ENCODE results near the gene PACSIN3.

Gene PACSIN3

DNA sequence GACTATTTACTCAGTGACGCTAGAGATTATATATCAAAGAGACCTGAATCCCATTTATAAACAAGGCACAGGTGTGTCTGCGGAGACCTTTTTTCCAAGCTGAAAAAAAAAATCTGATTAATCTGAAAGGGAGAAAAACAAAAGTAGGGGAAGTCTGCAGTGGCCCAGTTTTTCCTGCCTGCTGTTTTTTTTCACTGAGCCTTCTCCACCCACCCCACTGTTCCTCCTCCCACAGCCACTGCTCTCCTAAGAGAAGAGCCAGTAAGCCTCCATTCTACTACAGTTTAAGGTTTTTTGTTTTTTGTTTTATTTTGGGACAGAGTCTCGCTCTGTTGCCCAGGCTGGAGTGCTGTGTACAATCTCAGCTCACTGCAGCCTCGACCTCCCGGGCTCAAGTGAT lies 28.0 kb downstream of the PACSIN3 start:
- Histone ChIP-seq H3K4me1 (ENCODE audit: control insufficient read depth in 1 of 2, insufficient read depth in 2 of 2, low read length in 2 of 2) (peaks cover 0 to 25% of the 10 kb centered on the region in 2 donors), H3K27ac (ENCODE audit: low read length) (no peak overlapping the region), H3K27me3 (ENCODE audit: low read depth, low read length) (no peaks in the 10 kb centered on the region), H3K9me3 (ENCODE audit: control insufficient read depth in 1 of 2, low read length in 2 of 2) (no peaks in the 10 kb centered on the region), H3K36me3 (ENCODE audit: control insufficient read depth in 1 of 2, insufficient read depth in 2 of 2, low read length in 2 of 2) (peaks cover 12 to 13% of the 10 kb centered on the region in 2 donors), H3K4me3 (ENCODE audit: low read depth in 1 of 2, low read length in 2 of 2) (no peak overlapping the region)

- H3K9me3 ChIP-seq (ENCODE audit: control insufficient read depth in 1 of 2, low read length in 2 of 2): no peaks in the 10 kb centered on the region
- no peaks in the 10 kb centered on the region for H3K27me3 ChIP-seq (ENCODE audit: low read depth, low read length)
- H3K4me1 ChIP-seq (ENCODE audit: control insufficient read depth in 1 of 2, insufficient read depth in 2 of 2, low read length in 2 of 2): peaks cover 4 to 25% of the 10 kb centered on the region in 2 donors
- H3K36me3 ChIP-seq (ENCODE audit: control insufficient read depth in 1 of 2, insufficient read depth in 2 of 2, low read length in 2 of 2): peaks cover 12 to 13% of the 10 kb centered on the region in 2 donors
- H3K4me3 ChIP-seq (ENCODE audit: low read depth in 1 of 2, low read length in 2 of 2): no peak overlapping the region
- no peak overlapping the region for H3K27ac ChIP-seq (ENCODE audit: low read length)
Measured at GRCh38 chr11:47157805-47158204, 28.4 kb downstream of the PACSIN3 start.

DNA sequence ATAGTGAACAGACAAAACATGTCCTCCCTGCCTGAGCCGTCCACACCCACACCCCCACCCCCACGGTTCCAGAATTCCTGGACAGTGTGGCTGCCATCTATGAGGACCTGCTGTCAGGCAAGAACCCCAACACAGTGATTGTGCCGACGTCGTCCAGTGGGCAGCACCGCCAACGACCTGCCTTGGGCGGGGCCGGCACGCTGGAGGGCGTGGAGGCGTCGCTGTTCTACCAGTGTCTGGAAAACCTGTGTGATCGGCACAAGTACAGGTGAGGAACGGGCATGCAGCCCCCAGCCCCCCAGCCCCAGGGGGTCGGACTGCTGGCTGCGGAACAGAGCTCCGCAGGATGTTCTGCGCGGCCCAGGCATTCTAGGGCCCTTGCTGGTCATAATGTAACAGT lies 29.3 kb downstream of the PACSIN3 start:
- Histone ChIP-seq H3K36me3 (ENCODE audit: control insufficient read depth in 1 of 2, insufficient read depth in 2 of 2, low read length in 2 of 2) (peaks cover 5 to 13% of the 10 kb centered on the region in 2 donors), H3K27me3 (ENCODE audit: low read depth, low read length) (no peaks in the 10 kb centered on the region), H3K4me3 (ENCODE audit: low read depth in 1 of 2, low read length in 2 of 2) (no peak overlapping the region), H3K9me3 (ENCODE audit: control insufficient read depth in 1 of 2, low read length in 2 of 2) (no peaks in the 10 kb centered on the region), H3K27ac (ENCODE audit: low read length) (no peak overlapping the region), H3K4me1 (ENCODE audit: control insufficient read depth in 1 of 2, insufficient read depth in 2 of 2, low read length in 2 of 2) (peaks cover 5 to 20% of the 10 kb centered on the region in 2 donors)

DNA sequence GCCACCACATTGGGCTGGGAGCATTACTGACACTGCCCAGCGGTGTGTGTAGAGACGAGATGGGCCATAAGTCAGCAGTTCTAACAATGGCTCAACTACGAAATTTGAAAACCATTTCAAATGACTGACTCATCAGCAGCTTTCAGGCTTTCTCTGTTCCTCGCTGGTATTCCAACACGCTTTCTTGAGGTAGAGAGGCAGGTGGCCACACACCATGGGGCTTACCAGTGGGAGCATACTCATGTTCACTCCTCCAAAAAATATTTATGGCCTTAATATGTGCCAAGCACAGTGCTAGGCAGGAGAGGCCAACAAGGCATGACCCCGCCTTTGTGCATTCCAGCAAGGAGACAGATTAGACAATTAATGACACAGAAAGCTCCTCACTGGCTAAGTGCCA lies 29.9 kb downstream of the PACSIN3 start:
- H3K27ac ChIP-seq (ENCODE audit: low read length): no peak overlapping the region
- H3K9me3 ChIP-seq (ENCODE audit: control insufficient read depth in 1 of 2, low read length in 2 of 2): no peaks in the 10 kb centered on the region

GRCh38 chr11:47155879-47156278 lies 30.4 kb downstream of the PACSIN3 start:
- H3K36me3 ChIP-seq (ENCODE audit: control insufficient read depth in 1 of 2, insufficient read depth in 2 of 2, low read length in 2 of 2): peaks cover 5 to 13% of the 10 kb centered on the region in 2 donors
- no peak overlapping the region for H3K27ac ChIP-seq (ENCODE audit: low read length)
- H3K4me1 ChIP-seq (ENCODE audit: control insufficient read depth in 1 of 2, insufficient read depth in 2 of 2, low read length in 2 of 2): peaks cover 5 to 10% of the 10 kb centered on the region in 2 donors
- no peaks in the 10 kb centered on the region for H3K9me3 ChIP-seq (ENCODE audit: control insufficient read depth in 1 of 2, low read length in 2 of 2)
- H3K4me3 ChIP-seq (ENCODE audit: low read depth in 1 of 2, low read length in 2 of 2): no peak overlapping the region
- no peaks in the 10 kb centered on the region for H3K27me3 ChIP-seq (ENCODE audit: low read depth, low read length)

More for the DNA sequence above, 29.9 kb downstream of the PACSIN3 start:
- Histone ChIP-seq H3K4me1 (ENCODE audit: control insufficient read depth in 1 of 2, insufficient read depth in 2 of 2, low read length in 2 of 2) (peaks cover 5 to 14% of the 10 kb centered on the region in 2 donors), H3K4me3 (ENCODE audit: low read depth in 1 of 2, low read length in 2 of 2) (no peak overlapping the region), H3K36me3 (ENCODE audit: control insufficient read depth in 1 of 2, insufficient read depth in 2 of 2, low read length in 2 of 2) (peaks cover 5 to 13% of the 10 kb centered on the region in 2 donors), H3K27me3 (ENCODE audit: low read depth, low read length) (no peaks in the 10 kb centered on the region)

GRCh38 chr11:47154616-47155570 lies 31.3 kb downstream of the PACSIN3 start:
- peaks cover 5 to 13% of the 10 kb centered on the region in 2 donors for H3K36me3 ChIP-seq (ENCODE audit: control insufficient read depth in 1 of 2, insufficient read depth in 2 of 2, low read length in 2 of 2)
- H3K9me3 ChIP-seq (ENCODE audit: control insufficient read depth in 1 of 2, low read length in 2 of 2): no peaks in the 10 kb centered on the region
- no peak overlapping the region for H3K27ac ChIP-seq (ENCODE audit: low read length)
- no peaks in the 10 kb centered on the region for H3K27me3 ChIP-seq (ENCODE audit: low read depth, low read length)
- H3K4me1 ChIP-seq (ENCODE audit: control insufficient read depth in 1 of 2, insufficient read depth in 2 of 2, low read length in 2 of 2): peaks cover 5 to 10% of the 10 kb centered on the region in 2 donors
- no peak overlapping the region for H3K4me3 ChIP-seq (ENCODE audit: low read depth in 1 of 2, low read length in 2 of 2)

DNA sequence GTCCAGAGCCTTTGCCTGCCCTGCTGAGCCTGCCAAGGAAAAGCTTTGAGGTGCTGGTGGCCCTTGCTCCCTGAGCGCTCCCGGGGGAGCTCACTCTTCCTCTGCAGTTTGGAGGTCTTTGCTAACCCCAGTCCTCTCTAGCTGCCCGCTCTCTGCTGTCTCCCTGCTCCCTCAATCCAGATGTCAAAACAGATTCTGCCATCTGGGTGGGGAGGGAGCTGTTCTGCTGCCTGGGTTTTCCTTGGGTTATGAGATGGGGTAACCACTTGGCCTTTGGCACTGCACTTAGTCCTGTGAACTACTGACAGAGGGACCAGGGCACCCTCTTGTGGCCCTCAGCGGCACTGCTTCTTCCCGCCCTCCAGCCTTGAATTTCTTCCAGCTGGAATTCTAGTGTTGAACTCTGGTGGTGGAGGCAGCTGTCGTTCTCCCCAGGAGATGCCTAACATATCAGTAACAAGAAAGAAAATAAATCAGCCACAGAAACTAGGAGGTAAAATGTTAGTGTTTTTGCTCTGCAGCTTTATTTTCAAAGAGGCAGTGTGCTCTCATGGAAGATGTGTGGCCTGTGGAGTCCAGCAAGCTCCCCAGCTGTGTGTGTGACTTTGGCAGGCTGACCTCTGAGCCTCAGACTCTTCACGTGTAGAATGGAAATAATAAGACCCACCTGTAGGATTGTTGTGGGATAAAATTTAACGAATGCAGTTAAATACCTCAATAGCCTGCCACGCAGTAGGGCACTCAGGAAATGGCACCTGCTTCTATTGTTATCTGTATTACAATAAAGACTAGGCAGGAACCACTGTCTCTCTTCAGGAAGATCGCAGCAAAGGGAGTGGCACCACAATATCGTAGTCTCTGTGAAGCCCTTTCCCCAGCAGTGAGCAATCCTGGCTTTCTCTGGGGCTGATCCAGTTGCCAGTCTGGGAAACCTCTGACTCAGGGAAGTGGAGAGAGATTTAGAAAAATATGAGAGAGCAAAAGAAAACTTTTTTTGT lies 33.0 kb downstream of the PACSIN3 start:
- no peaks in the 10 kb centered on the region for H3K9me3 ChIP-seq (ENCODE audit: control insufficient read depth in 1 of 2, low read length in 2 of 2)
- H3K27ac ChIP-seq (ENCODE audit: low read length): no peak overlapping the region
- peaks cover 16 to 19% of the 10 kb centered on the region in 2 donors for H3K4me1 ChIP-seq (ENCODE audit: control insufficient read depth in 1 of 2, insufficient read depth in 2 of 2, low read length in 2 of 2)
- no peaks in the 10 kb centered on the region for H3K27me3 ChIP-seq (ENCODE audit: low read depth, low read length)
- peaks cover 5 to 7% of the 10 kb centered on the region in 2 donors for H3K36me3 ChIP-seq (ENCODE audit: control insufficient read depth in 1 of 2, insufficient read depth in 2 of 2, low read length in 2 of 2)
- no peak overlapping the region for H3K4me3 ChIP-seq (ENCODE audit: low read depth in 1 of 2, low read length in 2 of 2)

DNA sequence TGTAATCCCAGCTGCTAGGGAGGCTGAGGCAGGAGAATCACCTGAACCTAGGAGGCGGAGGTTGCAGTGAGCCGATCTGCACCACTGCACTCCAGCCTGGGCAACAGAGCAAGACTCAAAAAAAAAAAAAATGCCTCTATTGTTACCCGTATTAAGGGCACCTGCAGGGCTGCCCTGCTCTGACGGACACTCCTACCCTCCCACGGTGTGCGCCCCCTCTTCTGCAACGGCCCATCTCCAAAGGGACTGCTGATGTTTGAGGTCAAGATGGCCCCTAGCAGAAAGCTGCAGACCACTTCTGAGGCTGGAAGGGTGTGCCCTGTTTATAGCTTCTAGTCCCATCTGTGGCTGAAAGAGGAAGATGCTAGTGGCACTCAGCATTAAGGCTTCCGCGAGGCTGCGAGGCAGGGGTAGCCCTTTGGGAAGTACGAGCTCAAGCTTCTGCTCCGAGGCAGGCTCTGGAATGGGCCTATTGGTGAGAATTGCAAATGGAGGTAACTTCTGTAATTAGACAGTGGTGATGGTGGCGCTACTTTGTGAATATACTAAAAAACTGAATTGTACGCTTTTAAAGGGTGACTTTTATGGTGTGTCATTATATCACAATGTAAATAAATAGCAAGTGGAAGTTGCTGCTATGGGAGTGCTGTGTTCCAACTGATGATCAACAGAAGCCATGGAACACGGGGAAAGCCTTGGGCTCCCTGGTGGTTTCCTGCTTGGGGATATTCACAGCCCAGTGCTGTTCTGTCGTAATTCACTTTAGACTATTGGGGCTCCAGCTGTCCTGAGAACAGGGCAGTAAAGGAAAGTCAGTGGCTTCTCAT lies 33.9 kb downstream of the PACSIN3 start:
- peaks cover 0 to 5% of the 10 kb centered on the region in 2 donors for H3K36me3 ChIP-seq (ENCODE audit: control insufficient read depth in 1 of 2, insufficient read depth in 2 of 2, low read length in 2 of 2)
- no peaks in the 10 kb centered on the region for H3K9me3 ChIP-seq (ENCODE audit: control insufficient read depth in 1 of 2, low read length in 2 of 2)
- no peaks in the 10 kb centered on the region for H3K27me3 ChIP-seq (ENCODE audit: low read depth, low read length)
- H3K4me1 ChIP-seq (ENCODE audit: control insufficient read depth in 1 of 2, insufficient read depth in 2 of 2, low read length in 2 of 2): peaks cover 16 to 19% of the 10 kb centered on the region in 2 donors
- no peak overlapping the region for H3K27ac ChIP-seq (ENCODE audit: low read length)
- H3K4me3 ChIP-seq (ENCODE audit: low read depth in 1 of 2, low read length in 2 of 2): no peak overlapping the region

DNA sequence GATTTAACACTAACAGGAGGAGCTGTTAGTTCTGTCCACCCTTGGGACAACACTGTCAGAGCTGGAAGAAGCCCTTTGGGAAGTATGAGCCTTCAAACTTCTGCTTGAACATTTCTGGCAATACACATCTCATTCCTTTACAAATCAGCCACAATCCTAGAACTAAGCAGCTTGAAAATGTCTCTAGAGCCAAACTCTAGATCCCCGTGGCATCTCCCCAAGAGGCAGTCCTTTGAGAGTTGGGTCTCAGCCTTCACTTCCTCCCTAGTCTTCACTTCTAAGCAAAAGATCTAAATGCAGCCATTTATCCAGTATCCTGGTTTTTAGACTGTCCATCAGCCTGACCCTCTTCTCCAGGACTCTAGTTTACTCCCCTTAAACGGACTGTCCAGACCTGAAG lies 36.5 kb downstream of the PACSIN3 start:
- H3K27me3 ChIP-seq (ENCODE audit: low read depth, low read length): no peaks in the 10 kb centered on the region
- H3K36me3 ChIP-seq (ENCODE audit: control insufficient read depth in 1 of 2, insufficient read depth in 2 of 2, low read length in 2 of 2): no peaks in the 10 kb centered on the region
- H3K4me3 ChIP-seq (ENCODE audit: low read depth in 1 of 2, low read length in 2 of 2): no peak overlapping the region
- H3K9me3 ChIP-seq (ENCODE audit: control insufficient read depth in 1 of 2, low read length in 2 of 2): no peaks in the 10 kb centered on the region
- no peak overlapping the region for H3K27ac ChIP-seq (ENCODE audit: low read length)
- peaks cover 16 to 19% of the 10 kb centered on the region in 2 donors for H3K4me1 ChIP-seq (ENCODE audit: control insufficient read depth in 1 of 2, insufficient read depth in 2 of 2, low read length in 2 of 2)

- H3K4me1 ChIP-seq (ENCODE audit: control insufficient read depth in 1 of 2, insufficient read depth in 2 of 2, low read length in 2 of 2): peaks cover 16 to 19% of the 10 kb centered on the region in 2 donors
- H3K27ac ChIP-seq (ENCODE audit: low read length): no peak overlapping the region
- H3K27me3 ChIP-seq (ENCODE audit: low read depth, low read length): no peaks in the 10 kb centered on the region
- no peaks in the 10 kb centered on the region for H3K9me3 ChIP-seq (ENCODE audit: control insufficient read depth in 1 of 2, low read length in 2 of 2)
- no peak overlapping the region for H3K4me3 ChIP-seq (ENCODE audit: low read depth in 1 of 2, low read length in 2 of 2)
- H3K36me3 ChIP-seq (ENCODE audit: control insufficient read depth in 1 of 2, insufficient read depth in 2 of 2, low read length in 2 of 2): no peaks in the 10 kb centered on the region
Measured at GRCh38 chr11:47148903-47149531, 37.2 kb downstream of the PACSIN3 start.

Measured in muscle layer of duodenum (tissue), 2 donors.